GM18499 (cell line): ENCODE data around the gene TRDMT1.
"Not testable (repeated sequence)": the region's sequence is repeated elsewhere in the genome, so short reads cannot be mapped to it uniquely, and the experiment has no call there.

Experiments used
- ATAC-seq: cut with Tn5 transposase; IDR thresholded peaks from one replicate; pipeline ENCODE4 v1.9.1; 2021; ENCODE audit warnings: moderate number of reproducible peaks; ENCODE audit not compliant: insufficient read depth, unreplicated experiment

TRDMT1 gene

DNA sequence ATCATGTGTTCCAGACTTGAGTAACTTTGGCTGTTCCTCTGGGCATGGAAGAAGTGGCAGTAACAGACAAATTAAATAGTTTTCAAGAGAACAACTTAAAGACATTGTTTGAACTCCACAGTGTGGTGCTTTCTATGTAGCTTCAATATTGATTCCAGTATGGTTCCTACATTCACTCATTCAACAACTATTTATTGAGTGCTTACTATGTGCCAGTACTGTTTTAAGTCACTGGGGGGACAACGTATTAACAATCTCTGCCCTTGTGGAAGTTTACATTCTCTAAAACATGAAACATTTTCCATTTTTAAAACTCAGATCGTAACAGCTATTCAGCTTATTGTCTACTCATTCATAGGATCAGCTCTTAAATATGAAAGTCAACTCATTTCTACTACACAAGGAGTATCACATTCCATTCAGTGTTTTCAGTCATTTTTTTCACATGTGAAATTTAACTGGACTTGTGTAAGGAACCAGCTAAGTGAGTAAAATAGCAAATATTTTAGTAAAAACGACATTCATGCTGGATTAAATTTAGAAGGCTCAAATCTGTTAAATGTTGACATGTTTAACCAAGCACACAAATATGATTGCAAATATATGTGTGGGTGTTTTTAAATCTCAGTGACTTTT, 58.3 kb downstream of the TRDMT1 start:
- ATAC-seq, result no peak

DNA sequence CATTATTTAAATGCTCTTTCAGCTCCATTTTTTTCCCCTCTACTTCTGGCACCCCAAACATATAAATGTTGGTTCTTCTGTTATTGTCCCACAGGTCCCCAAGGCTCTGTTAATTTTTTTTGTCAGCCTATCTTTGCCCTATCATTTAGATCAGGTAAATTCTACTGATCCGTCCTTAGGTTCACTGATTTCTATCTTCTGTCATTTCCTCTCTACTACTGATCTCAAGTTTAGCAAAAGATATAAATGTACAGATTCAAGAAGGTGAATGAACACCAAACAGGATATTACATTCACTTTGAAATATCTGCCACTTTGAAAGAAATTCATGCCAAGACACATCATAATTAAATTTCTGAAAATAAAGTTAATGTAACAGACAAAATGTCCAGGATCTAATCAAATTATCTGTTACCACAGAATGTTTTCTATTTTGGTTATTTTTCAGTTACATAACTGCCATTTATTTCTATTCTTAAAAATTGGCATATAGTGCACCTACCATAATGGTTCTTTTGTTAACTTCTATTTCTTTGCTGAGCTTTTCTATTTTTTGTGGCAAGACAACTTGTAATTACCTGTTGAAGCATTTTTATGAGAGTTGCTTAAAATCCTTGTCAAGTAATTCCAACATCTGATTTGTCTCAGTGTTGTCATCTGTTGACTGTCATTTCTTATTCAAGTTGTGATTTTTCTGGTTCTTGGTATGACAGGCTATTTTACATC, 59.8 kb downstream of the TRDMT1 start:
- ATAC-seq, result no peak

DNA sequence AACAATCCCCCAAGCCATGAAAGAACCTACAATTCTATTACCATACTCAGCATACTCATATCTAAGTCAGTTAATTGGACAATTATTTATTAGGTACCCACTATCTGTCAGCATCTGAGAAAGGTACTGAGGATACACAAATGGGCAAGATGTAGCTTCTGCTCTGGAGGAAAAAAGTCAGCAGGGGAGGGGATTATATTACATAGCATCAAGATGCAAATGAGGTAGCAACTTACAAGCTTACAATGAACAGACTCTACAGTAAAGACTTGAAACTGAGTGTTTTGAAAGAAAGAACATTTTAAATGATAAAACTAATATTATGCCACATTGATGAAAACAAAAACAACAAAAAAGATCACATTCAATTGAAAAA, 61.1 kb downstream of the TRDMT1 start:
- ATAC-seq, result no peak

DNA sequence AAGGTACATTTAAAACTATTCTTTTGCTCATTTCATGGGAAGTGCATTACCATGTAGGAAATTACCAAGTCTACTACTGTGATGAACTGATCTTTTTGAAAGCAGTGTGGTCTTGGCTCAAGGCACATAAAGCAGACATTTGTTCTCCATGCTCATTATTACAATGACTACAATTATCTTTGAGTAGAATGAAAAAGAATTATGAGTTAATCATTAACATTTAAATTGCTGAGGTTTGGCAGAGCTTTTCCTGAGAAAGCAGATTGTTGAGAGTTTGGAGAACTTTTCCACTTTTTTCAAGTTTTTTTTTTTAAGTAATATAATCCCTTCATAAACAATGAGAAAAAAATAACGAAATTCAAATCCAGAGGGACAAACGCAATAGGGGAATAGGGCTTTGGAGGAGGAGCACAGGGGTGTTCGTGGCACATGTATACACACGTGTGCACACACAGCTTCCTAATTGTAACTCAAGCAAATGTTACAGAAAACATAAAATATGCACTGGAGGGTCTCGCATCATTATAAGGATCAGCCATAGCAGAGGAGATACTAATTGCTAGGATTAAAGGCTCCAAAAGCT, 62.9 kb downstream of the TRDMT1 start:
- no peak for ATAC-seq

GRCh38 chr10:17134737-17135260, 66.7 kb downstream of the TRDMT1 start:
- ATAC-seq, result no peak

DNA sequence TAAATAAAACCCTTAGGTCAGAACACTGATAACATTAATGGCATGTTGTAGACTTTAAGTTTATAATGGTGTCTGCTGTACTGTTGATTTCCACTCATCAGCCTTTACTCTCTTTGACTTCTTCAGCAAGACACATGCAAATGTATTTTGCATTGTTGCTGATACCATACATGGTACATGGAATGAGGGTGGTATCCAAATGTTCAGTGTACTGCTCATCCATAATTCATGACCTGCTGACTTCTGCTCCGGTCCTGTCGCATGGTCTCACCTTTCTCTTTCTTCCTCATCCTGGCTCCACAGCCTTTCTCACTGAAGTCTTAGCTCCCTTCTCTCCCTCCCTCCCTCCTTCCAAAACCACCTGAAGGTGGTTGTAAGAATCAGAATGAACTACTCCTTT, 67.2 kb downstream of the TRDMT1 start:
- ATAC-seq, result no peak

- no peak for ATAC-seq
These were observed 71.7 kb downstream of the TRDMT1 start, which contains the start of gene CUBN for GRCh38 chr10:17129741-17130140. CUBN (minus strand) TSS chr10:17129811; CDS start chr10:17129765, 46 bp downstream.

GRCh38 chr10:17128261-17128660, 73.2 kb downstream of the TRDMT1 start:
- no peak for ATAC-seq

GRCh38 chr10:17126327-17126726, 75.1 kb downstream of the TRDMT1 start:
- no peak for ATAC-seq

DNA sequence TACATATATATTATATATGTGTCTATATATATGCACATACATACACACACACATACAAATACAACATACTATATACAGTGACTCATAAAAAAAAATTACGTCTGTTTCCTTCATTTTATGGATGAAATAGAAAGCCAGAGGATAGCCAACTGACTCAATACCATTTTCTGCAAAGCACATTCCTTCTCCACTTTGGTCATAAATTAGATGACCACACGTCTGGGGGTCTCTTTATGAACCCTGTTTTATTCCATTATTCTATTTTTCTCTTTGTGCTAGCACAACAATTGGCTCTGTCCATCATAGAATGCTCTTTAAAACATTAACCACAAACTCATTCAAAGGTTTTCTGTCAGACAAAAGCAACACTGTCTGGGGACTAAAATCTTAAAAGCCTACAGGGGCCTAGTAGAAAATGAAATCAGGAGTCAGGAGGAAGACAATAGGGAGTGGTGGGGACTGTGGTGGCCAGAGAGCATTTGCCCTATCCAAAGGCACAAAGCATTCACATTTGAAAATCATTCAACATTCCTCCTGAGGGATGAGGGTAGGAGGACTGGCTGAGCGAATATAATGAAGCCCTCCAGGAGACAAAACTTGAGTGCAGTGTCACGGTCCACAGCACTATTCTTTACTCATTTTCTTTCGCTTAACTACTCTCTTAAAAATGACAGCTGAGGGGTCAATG, 76.1 kb downstream of the TRDMT1 start:
- ATAC-seq, result no peak

- no peak for ATAC-seq
These were observed 77.5 kb downstream of the TRDMT1 start for GRCh38 chr10:17123961-17124360.

GRCh38 chr10:17122726-17123661, 78.5 kb downstream of the TRDMT1 start:
- ATAC-seq, result no peak

DNA sequence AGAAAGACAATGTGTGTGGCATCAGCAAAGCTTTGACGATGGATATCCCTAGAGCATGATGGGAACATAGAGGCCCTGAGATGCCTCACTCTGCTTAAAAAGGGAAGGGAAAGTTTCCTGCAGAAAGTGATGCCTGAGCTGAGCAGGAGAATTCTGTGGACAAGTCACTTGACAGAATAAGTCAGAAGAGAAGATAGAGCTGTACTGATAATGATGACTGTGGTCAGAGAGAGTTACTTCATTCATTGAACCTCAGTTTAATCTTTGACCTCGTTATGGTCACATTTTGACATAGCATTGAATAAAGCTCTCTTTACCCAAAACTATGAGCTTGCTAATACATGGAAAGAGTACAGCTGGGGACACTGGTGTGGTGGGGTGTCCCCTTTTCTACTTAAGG, 79.4 kb downstream of the TRDMT1 start:
- ATAC-seq, result no peak

DNA sequence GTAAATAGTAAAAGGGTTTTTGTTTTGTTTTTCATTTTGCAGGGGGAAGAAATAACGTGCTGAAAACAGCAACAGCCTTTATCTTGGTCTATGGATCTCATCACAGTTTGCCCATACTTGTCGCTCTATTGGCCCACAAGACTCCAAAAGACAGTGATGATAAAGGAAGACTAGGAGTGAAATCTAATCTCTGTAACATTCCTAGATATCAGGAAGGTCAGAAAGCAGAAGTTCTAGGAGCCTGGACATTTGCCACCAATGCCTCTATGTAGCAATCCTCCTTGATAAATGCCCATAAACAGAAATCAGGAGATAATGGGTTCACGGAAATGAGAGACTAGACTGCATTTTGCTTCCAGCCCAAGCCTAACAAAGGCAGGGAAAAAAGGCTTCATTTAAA, 80.8 kb downstream of the TRDMT1 start:
- ATAC-seq, result no peak

- ATAC-seq, result no peak
These were observed 81.6 kb downstream of the TRDMT1 start for GRCh38 chr10:17119845-17120244.

GRCh38 chr10:17116193-17116592, 85.3 kb downstream of the TRDMT1 start:
- no peak for ATAC-seq

GRCh38 chr10:17115683-17116082, 85.8 kb downstream of the TRDMT1 start:
- ATAC-seq, result no peak

DNA sequence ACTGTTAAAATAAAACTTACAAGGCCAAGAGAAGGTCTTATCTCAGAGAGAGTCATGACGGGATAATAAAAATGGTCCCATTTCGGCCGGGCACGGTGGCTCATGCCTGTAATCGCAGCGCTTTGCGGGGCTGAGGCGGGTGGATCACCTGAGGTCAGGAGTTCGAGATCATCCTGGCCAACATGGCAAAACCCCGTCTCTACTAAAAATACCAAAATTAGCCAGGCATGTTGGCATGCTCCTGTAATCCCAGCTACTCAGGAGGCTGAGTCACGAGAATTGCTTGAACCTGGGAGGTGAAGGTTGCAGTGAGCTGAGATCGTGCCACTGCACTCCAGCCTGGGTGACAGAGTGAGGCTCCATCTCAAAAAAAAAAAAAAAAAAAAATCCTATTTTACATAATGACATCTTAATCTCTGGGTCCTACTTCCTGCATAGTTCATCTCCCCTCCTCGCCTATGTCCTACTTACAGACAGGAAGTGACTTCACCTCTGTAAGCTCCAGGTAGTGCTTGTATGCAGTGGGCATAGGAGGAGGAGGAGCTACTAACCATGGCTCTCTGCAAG, 86.5 kb downstream of the TRDMT1 start:
- ATAC-seq, result not testable (repeated sequence)

DNA sequence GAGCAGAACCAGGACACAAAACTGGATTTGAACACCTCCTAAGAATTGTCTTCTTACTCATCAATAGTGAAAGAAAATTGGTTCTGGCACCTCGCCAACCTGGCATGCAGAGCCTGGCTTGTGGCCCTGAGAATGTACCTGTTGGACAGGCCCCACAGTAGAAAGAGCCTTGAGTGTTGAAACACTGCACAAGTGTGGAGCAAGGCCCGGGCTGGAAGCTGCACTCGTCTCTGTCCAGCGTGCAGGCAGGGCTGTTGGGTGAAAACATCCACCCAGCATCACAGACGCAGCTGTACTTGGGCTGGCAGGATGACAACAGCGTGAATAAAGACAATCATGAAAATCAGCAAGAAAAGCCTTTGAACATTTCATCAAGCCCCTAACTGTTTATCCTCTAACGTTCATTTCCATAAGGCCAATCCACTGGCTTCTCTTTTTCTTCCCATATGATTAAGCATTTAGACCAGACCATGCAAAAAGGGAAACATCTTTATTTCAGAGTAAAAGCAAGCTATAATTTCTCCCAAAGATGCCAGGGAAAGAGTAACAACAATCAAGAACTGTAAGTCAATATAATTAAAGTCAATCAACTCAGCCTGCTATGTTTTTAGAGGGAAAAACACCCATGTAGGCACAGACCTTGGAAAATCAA, 87.5 kb downstream of the TRDMT1 start:
- ATAC-seq, result no peak
